ENCODE results near the gene ASCC2. TPM values are rescaled to one million over a fixed set of nuclear protein-coding genes. Genes with fewer than 3 reads are reported as not detected.

Gene ASCC2, protein sequence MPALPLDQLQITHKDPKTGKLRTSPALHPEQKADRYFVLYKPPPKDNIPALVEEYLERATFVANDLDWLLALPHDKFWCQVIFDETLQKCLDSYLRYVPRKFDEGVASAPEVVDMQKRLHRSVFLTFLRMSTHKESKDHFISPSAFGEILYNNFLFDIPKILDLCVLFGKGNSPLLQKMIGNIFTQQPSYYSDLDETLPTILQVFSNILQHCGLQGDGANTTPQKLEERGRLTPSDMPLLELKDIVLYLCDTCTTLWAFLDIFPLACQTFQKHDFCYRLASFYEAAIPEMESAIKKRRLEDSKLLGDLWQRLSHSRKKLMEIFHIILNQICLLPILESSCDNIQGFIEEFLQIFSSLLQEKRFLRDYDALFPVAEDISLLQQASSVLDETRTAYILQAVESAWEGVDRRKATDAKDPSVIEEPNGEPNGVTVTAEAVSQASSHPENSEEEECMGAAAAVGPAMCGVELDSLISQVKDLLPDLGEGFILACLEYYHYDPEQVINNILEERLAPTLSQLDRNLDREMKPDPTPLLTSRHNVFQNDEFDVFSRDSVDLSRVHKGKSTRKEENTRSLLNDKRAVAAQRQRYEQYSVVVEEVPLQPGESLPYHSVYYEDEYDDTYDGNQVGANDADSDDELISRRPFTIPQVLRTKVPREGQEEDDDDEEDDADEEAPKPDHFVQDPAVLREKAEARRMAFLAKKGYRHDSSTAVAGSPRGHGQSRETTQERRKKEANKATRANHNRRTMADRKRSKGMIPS
- 23.4 to 32.8 TPM (median 29.2 TPM) in 5 replicates for total RNA-seq (2022; extraction: Qiagen RNA extraction; ENCODE audit: low read depth)

DNA sequence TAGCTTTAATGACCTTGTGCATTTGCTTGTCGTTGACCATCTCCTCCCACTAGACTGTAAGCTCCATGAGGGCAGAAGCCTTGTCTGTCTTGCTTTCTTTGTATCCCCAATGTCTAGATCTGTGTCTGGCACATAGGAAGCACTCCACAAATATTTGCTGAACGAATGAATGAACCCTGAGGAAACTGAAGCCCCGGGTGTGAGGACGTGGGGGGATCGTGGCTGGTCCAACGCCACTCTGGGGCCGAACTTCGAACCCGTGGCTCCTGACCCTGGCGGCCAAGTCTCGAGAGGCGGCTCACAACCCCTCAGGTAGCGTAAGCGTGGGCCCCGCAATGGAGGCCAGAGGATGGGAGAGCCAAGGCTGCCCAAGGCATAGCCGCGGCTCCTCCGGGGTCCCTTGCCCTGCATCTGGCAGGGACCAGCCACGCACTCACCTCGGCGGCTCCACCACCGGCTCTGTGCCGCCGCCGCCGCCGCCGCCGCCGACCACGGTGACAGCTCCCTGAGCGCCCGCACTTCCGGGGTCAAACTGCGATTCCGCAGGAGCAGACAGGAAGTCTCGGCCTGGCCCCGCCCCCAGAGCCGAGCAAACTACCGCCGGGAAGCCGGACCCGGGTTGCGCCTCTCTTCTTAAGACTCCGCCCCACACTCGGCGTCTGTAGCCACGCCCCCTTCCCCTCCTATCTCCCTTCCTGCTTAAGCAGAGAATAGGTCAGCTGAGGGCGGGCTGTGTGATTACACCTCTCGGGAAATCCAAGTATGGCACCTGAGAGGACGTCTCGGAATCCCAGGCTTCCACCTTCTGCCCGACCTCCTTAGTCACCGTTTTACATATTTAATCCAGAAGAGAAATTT, at the start of gene ASCC2:
ASCC2 (minus strand) TSS at position 534 of the 858 bp plus-strand sequence. CDS start 5,949 bp downstream, outside the sequence.

DNA sequence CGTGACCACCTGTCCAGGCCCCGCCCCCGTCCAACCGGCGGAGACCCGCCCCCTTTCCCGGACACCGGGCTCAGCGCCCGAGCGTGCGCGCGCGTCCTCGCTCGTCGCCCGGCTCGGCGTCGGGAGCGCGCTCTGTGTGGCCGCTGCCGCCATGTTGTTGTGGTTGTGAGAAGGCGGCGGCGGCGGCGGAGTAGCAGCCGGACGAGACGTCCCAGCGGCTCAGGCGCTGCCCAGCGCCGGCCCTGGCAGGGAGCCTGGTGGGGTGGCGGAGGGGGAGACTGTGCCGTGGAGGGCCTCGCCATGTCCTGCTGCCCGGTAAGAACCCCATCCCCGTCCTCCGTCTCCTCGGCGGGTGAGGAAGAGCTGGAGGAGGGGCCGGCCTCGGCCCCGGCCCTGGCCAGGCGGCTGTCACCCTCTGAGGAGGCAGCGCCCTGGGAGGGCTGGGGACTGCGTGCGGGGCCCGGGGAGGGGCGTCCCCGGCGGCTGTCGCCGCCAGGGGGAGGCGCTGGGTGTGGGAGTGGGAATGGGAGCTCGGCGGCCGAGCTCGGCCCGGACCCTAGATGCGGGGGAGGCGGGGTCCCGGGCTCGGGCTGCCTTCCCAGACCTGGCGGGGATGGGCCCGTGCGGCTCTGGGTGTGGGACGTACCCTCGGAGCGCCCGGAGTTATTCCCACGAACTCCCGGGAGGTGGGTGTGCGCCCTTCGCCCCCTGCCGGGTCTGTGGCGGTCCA, 45.1 kb upstream of the ASCC2 start, which contains the start of gene MTMR3:
MTMR3 (plus strand) TSS at position 130 of the 730 bp plus-strand sequence. CDS start 87,886 bp downstream, outside the sequence.

DNA sequence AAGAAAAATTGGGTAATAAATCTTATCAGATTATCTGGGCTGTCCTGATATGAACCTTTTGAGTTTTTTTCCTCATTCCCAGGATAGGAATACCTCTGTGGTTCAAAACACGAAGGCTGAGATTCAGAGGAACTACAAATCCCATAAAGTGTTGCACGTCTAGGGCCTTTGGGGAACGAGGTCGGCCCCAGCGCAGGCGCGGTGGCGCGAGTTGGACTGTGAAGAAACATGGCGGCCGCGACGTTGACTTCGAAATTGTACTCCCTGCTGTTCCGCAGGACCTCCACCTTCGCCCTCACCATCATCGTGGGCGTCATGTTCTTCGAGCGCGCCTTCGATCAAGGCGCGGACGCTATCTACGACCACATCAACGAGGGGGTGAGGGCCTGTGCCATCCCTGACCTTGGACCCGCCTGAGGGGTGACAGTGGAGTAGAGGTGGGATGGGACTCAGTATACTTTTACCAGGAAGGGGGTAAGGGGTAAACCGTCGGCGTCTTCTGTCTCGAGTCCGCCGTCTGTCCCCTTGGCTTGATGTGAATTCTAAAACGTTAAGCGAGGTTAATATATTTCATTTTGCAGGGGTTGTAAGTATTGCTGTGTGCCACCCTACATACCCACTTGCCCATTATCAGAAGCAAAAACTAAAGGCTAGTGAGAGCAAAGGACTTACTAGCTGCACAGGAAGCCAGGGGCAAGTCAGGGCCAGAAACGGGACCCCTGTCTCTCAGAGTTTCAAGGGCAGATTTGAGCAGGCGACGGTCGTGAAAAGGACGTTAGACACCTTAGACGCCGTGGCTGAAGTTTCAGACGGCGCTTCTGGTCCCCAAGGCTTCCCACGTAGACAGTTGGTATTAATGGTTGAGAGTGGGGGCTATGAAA, 70.7 kb downstream of the ASCC2 start, which contains the start of gene UQCR10:
UQCR10 (plus strand) TSS at position 199 of the 881 bp plus-strand sequence; CDS start at position 229, 30 bp downstream.

DNA sequence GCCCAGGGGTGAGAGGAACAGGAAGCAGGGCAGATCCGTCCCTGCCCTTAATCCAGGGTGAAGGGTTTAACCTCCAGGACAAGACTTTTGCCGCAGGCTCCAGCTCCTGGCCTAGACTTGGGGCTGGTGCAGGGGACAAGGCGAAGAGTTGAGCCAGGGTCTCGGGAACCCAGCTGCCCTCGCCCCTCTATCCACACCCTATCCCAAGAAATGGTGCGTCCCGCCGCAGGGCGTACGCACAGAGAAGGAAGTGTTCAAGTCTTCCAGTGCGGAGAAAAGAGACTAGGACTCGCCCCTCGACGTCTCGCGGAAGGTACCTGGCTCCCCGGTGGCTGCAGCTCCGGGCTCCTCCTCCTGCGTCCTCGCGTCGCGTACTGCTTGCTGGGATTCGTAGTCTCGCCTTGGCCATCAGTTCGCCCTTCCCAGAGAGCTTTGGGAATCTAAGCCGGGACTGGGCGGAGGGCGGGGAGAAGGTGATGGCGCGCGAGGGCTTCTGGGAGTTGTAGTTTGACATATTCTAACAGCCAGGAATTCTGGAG, 71.4 kb downstream of the ASCC2 start, which contains the start of gene ZMAT5:
ZMAT5 (minus strand) TSS at position 376 of the 539 bp plus-strand sequence. CDS start 18,463 bp downstream, outside the sequence.

Other genes with a start within 250 kb of the ASCC2 start
- gene NF2, start 234.6 kb downstream of the ASCC2 start, total RNA-seq (2022; extraction: Qiagen RNA extraction; ENCODE audit: low read depth) = 14.6 to 17.3 TPM (median 16.8 TPM) in 5 replicates
- 0.07 to 0.23 TPM (median 0.13 TPM) in 5 replicates for gene CABP7, start 118.3 kb downstream of the ASCC2 start, total RNA-seq (2022; extraction: Qiagen RNA extraction; ENCODE audit: low read depth)
- 14.1 to 20.6 TPM (median 20.0 TPM) in 5 replicates for gene ZMAT5, start 71.3 kb downstream of the ASCC2 start, total RNA-seq (2022; extraction: Qiagen RNA extraction; ENCODE audit: low read depth)
- 107 to 128 TPM (median 117 TPM) in 5 replicates for gene UQCR10, start 70.9 kb downstream of the ASCC2 start, total RNA-seq (2022; extraction: Qiagen RNA extraction; ENCODE audit: low read depth)
- 8.6 to 10.6 TPM (median 9.8 TPM) in 5 replicates for gene MTMR3, start 44.9 kb upstream of the ASCC2 start, total RNA-seq (2022; extraction: Qiagen RNA extraction; ENCODE audit: low read depth)
- gene HORMAD2, start 242.2 kb upstream of the ASCC2 start, total RNA-seq (2022; extraction: Qiagen RNA extraction; ENCODE audit: low read depth) = not detected in 5 replicates

All from A549 treated with DMSO at 1 μM for 4 hours (cell line).